LHCN-M2 (cell line): ENCODE results near the gene POLR2M. TPM values are rescaled to one million over a fixed set of nuclear protein-coding genes. Genes with fewer than 3 reads are reported as not detected.

Experiments
- DNase-seq: peaks from one replicate; pipeline ENCODE4 v3.0.0-alpha.2; 2012; ENCODE audit warnings: low read depth
- total RNA-seq: library from RNA; depleted of rRNA; stranded (reverse); fragments of >200 nt; gene quantifications from 2 replicates; pipeline ENCODE4 v1.2.3, GENCODE V29; 2014; rRNA removed

Gene POLR2M
- total RNA-seq, 1 experiment from 2014 or later, result 169 TPM

- no peak for DNase-seq
Observed at GRCh38 chr15:57738734-57739237, 32.3 kb downstream of the POLR2M start.

GRCh38 chr15:57740048-57740447, 33.5 kb downstream of the POLR2M start:
- DNase-seq, result no peak

- DNase-seq, result no peak
Observed at GRCh38 chr15:57741089-57741488, 34.6 kb downstream of the POLR2M start.

- no peak for DNase-seq
Observed at GRCh38 chr15:57743424-57743823, 36.9 kb downstream of the POLR2M start.

GRCh38 chr15:57746786-57747185, 40.3 kb downstream of the POLR2M start:
- no peak for DNase-seq

GRCh38 chr15:57747206-57747896, 40.8 kb downstream of the POLR2M start:
- DNase-seq, result no peak

GRCh38 chr15:57751177-57751800, 44.8 kb downstream of the POLR2M start:
- DNase-seq, result peak; percentile 59

- no peak for DNase-seq
Observed at GRCh38 chr15:57752436-57752835, 45.9 kb downstream of the POLR2M start.

- no peak for DNase-seq
Observed at GRCh38 chr15:57752840-57753239, 46.3 kb downstream of the POLR2M start.

- DNase-seq, result no peak
Observed at GRCh38 chr15:57756466-57756865, 50.0 kb downstream of the POLR2M start.

GRCh38 chr15:57758560-57758959, 52.0 kb downstream of the POLR2M start:
- DNase-seq, result peak; percentile 47

GRCh38 chr15:57761562-57761961, 55.0 kb downstream of the POLR2M start:
- DNase-seq, result peak; percentile 65

GRCh38 chr15:57762302-57762701, 55.8 kb downstream of the POLR2M start:
- no peak for DNase-seq

- no peak for DNase-seq
Observed at GRCh38 chr15:57763176-57763964, 56.9 kb downstream of the POLR2M start.

Other genes with a start within 250 kb of the POLR2M start
- 0.06 TPM in 1 of 2 replicates, not detected in the other for gene MYZAP, start 114.8 kb upstream of the POLR2M start, total RNA-seq